ENCODE results near the gene SLC50A1.

DNA sequence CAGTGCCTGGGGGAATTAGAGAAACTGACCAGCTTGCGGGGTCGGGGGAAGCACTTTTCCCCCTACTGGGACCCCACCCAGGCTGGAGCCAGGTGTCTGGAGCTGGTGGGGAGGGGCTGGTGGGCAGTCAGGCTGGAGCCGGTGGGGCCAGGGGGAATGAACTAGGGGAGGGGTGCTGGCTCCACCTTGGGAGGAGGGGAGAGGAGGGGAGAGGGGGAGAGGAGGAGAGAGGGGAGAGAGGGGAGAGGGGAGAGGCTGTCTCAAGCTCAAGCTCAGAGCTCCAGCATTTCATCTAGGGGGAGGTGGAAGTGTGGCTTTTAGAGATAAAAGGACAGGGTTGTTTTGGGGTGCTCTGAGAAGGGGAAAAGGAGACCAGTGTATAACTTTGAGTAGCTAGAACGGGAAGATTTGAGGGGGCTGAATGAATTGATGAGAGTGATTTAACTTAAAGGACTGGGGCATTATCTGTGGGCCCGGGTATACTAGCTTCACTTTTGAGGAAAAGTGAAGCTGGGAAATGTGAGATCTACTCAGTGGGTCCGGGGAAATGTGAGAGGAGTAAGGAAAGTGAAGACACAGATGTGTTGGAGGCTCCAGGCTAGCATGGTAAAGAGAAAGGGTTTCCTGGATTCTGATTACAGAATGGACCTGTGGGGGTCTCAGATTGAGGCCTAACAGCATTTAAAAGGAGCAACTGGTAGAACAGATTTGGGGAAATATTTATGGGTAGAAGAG is 5.2 kb upstream of the SLC50A1 start:
- TF ChIP-seq, protein P1, sequence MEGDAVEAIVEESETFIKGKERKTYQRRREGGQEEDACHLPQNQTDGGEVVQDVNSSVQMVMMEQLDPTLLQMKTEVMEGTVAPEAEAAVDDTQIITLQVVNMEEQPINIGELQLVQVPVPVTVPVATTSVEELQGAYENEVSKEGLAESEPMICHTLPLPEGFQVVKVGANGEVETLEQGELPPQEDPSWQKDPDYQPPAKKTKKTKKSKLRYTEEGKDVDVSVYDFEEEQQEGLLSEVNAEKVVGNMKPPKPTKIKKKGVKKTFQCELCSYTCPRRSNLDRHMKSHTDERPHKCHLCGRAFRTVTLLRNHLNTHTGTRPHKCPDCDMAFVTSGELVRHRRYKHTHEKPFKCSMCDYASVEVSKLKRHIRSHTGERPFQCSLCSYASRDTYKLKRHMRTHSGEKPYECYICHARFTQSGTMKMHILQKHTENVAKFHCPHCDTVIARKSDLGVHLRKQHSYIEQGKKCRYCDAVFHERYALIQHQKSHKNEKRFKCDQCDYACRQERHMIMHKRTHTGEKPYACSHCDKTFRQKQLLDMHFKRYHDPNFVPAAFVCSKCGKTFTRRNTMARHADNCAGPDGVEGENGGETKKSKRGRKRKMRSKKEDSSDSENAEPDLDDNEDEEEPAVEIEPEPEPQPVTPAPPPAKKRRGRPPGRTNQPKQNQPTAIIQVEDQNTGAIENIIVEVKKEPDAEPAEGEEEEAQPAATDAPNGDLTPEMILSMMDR (IDR thresholded peaks at IDR 0.05 in 8 of 11, conservative IDR thresholded peaks at IDR 0.05 in 3 of 11) = no peak
- TF ChIP-seq POLR2AphosphoS5 (IDR thresholded peaks at IDR 0.05) = no peak
- TF ChIP-seq POLR2A (IDR thresholded peaks at IDR 0.05) = no peak
